Spinal cord (tissue), 10 donors: Measurements from ENCODE around the gene AP3D1. TPM values are rescaled to one million over a fixed set of nuclear protein-coding genes. Genes with fewer than 3 reads are reported as not detected.
A peak's percentile ranks its signal among the peaks of the same experiment; 100 is the strongest.

Source experiments
- DNase-seq, 6 donors: peaks; one replicate each; pipeline versions ENCODE4 v3.0.0 to v3.0.0-alpha.2; 2013 to 2015; ENCODE audit warnings: low spot score in 6 of 6, low read depth in 4 of 6
- H3K27ac ChIP-seq: one replicate; pipeline ENCODE4 v1.5.1; 2013; ENCODE audit warnings: low read depth, low read length, control low read depth
- H3K27me3 ChIP-seq: one replicate; pipeline ENCODE4 v1.6.1; 2013; ENCODE audit warnings: low read length; ENCODE audit not compliant: control insufficient read depth, insufficient read depth
- H3K36me3 ChIP-seq: one replicate; pipeline ENCODE4 v1.6.1; 2013; ENCODE audit warnings: low read length; ENCODE audit not compliant: control insufficient read depth, insufficient read depth
- H3K4me1 ChIP-seq: one replicate; pipeline ENCODE4 v1.6.1; 2013; ENCODE audit warnings: low read length; ENCODE audit not compliant: control insufficient read depth, insufficient read depth
- H3K4me3 ChIP-seq: one replicate; pipeline ENCODE4 v1.5.1; 2013; ENCODE audit warnings: low read depth, low read length, control low read depth
- H3K9me3 ChIP-seq: one replicate; pipeline ENCODE4 v1.6.1; 2013; ENCODE audit warnings: low read length; ENCODE audit not compliant: control insufficient read depth, insufficient read depth
- WGBS: methylation state at CpG from one replicate; pipeline ENCODE4 v1.1.5; 2013; ENCODE audit warnings: missing lambda C conversion rate; ENCODE audit not compliant: insufficient coverage; 5-methylcytosine and 5-hydroxymethylcytosine counted together
- polyA plus RNA-seq, 2 donors: library from polyadenylated mRNA; unstranded; fragments of 120-200 nt; gene quantifications; one replicate each; pipeline ENCODE4 v1.2.1, GENCODE V29; 2013; ENCODE audit not compliant: insufficient read length in 2 of 2
- total RNA-seq, 2 donors: library from RNA; depleted of rRNA in 1 of 2; stranded (reverse); fragments of 120-200 nt in 1 of 2; fragments of >200 nt in 1 of 2; gene quantifications; one replicate each; pipeline versions ENCODE4 v1.2.3 to v1.2.4, GENCODE V29; 2013 to 2014
- donor health status: healthy.

Gene AP3D1
- total and polyA plus RNA-seq, 4 donors, result 65.1 to 165 (median 113) TPM

GRCh38 chr19:2194513-2195078 is 43.2 kb upstream of the AP3D1 start:
- H3K4me3 ChIP-seq, result no peak overlapping the region
- no peaks in the 10 kb centered on the region for H3K9me3 ChIP-seq
- peaks cover 100% of the 10 kb centered on the region for H3K36me3 ChIP-seq
- no peak overlapping the region for H3K27ac ChIP-seq
- DNase-seq, result no peak
- no peaks in the 10 kb centered on the region for H3K27me3 ChIP-seq
- H3K4me1 ChIP-seq, result no peaks in the 10 kb centered on the region
- 94% methylated on average over 22 of the region's 25 CpGs for WGBS

DNA sequence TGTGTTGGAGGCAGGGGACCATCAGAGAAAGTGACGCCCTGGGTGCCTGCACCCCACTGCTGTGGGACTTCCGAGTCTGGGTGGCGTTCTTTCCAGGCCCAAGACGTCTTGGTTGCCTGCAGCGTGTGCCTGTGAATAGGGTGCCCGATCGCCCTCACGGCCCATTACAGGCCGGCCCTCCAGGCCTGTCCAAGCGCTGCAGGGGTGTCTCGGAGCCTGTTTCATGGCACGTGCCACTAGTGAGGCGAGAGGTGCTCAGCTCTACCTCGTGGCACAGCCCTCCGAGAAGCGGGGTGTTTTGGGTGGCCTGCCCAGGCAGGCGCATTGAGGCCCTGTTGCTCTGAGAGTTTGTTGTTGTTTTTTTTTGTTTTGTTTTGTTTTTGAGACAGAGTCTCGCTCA is 42.4 kb upstream of the AP3D1 start:
- Histone ChIP-seq H3K4me3 (no peak overlapping the region), H3K27me3 (no peaks in the 10 kb centered on the region), H3K9me3 (no peaks in the 10 kb centered on the region), H3K27ac (no peak overlapping the region), H3K36me3 (peaks cover 100% of the 10 kb centered on the region), H3K4me1 (no peaks in the 10 kb centered on the region)
- no peak for DNase-seq
- WGBS, result 98% methylated on average over 18 of the region's 18 CpGs

DNA sequence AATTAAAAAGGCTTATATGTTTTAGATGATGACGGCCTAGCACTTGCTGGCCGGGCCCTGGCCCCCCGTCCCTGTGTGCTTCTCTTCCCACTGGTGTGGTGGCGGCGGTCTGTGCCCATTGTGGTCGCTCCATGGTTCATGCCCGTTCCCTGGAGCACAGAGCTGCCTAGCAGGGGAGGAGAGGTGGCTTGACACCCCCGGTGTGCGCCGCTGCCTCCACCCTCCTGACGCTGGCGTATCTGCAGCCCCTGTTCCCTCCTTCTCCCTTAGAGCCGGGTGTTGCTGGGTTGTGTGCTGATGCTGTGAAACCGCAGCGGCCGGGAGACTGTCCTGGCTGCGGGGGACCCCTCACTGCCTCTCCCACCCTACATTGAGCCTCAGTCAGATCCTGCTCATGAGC is 41.5 kb upstream of the AP3D1 start:
- Histone ChIP-seq H3K27ac (no peak overlapping the region), H3K4me1 (no peaks in the 10 kb centered on the region), H3K4me3 (no peak overlapping the region), H3K9me3 (no peaks in the 10 kb centered on the region), H3K36me3 (peaks cover 100% of the 10 kb centered on the region), H3K27me3 (no peaks in the 10 kb centered on the region)
- no peak for DNase-seq
- WGBS, result 97% methylated on average over 6 of the region's 17 CpGs

- no peak overlapping the region for H3K27ac ChIP-seq
- 94% methylated on average over 32 of the region's 32 CpGs for WGBS
Observed at GRCh38 chr19:2191456-2192310, 40.3 kb upstream of the AP3D1 start.

DNA sequence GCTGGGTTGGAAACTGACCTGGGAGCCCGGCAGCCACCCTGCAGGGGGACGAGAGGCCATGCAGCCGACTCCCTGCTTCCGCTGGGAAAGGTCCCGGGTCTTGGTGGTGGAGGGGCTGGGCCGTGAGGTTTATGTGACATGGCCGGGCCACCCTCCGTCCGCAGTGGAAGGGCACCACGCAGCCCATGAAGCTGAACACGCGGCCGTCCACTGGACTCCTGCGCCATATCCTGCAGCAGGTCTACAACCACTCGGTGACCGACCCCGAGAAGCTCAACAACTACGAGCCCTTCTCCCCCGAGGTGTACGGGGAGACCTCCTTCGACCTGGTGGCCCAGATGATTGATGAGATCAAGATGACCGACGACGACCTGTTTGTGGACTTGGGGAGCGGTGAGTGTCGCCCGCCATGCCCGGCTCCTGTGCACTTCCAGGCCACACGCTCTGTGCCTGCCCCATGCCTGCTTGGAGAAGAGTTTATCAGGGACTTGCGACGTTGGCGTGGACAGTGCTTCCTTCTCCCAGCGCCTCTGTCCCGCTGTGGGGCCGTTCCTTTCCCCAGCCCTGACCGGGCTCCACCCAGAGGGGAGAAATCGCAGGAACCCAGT is 39.6 kb upstream of the AP3D1 start:
- peaks cover 100% of the 10 kb centered on the region for H3K36me3 ChIP-seq
- H3K27ac ChIP-seq, result no peak overlapping the region
- 94% methylated on average over 37 of the region's 37 CpGs for WGBS
- peaks cover 10% of the 10 kb centered on the region for H3K4me1 ChIP-seq
- H3K9me3 ChIP-seq, result no peaks in the 10 kb centered on the region
- H3K27me3 ChIP-seq, result no peaks in the 10 kb centered on the region
- DNase-seq, result no peak
- H3K4me3 ChIP-seq, result no peak overlapping the region

More at GRCh38 chr19:2191456-2192310, 40.3 kb upstream of the AP3D1 start:
- Histone ChIP-seq H3K4me3 (no peak overlapping the region), H3K36me3 (peaks cover 100% of the 10 kb centered on the region), H3K9me3 (no peaks in the 10 kb centered on the region), H3K4me1 (peaks cover 3% of the 10 kb centered on the region), H3K27me3 (no peaks in the 10 kb centered on the region)
- no peak for DNase-seq

GRCh38 chr19:2189880-2190279 is 38.5 kb upstream of the AP3D1 start:
- H3K9me3 ChIP-seq, result no peaks in the 10 kb centered on the region
- H3K36me3 ChIP-seq, result peaks cover 100% of the 10 kb centered on the region

GRCh38 chr19:2188708-2189385 is 37.5 kb upstream of the AP3D1 start:
- no peaks in the 10 kb centered on the region for H3K27me3 ChIP-seq
- peaks cover 14% of the 10 kb centered on the region for H3K4me1 ChIP-seq
- no peak overlapping the region for H3K27ac ChIP-seq
- 96% methylated on average over 15 of the region's 19 CpGs for whole genome bisulfite sequencing
- H3K9me3 ChIP-seq, result no peaks in the 10 kb centered on the region
- no peak for DNase-seq
- H3K36me3 ChIP-seq, result peaks cover 100% of the 10 kb centered on the region
- no peak overlapping the region for H3K4me3 ChIP-seq

More at GRCh38 chr19:2189880-2190279, 38.5 kb upstream of the AP3D1 start:
- H3K4me1 ChIP-seq, result peaks cover 14% of the 10 kb centered on the region
- no peak overlapping the region for H3K4me3 ChIP-seq
- H3K27ac ChIP-seq, result no peak overlapping the region
- no peaks in the 10 kb centered on the region for H3K27me3 ChIP-seq
- no peak for DNase-seq
- WGBS, result 96% methylated on average over 14 of the region's 16 CpGs

DNA sequence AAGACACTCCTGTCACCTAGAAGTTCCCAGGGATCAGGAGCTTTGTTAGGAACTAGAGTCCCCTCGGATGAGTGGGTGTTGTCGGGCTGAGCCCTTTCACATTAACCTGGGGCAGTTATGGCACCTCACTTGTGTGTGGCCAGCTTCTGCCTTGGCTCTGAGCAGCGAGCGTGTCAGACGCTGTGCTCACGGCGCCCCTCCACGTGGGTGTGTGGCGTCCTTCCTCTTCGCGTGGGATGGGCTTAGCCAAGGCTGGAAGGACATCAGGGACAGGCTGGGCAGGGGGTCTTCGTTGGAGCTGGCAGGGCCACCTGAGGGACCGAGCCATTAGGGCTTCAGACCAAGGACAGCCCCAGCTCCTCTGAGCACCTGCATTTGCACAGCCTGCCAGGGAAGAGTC is 35.8 kb upstream of the AP3D1 start:
- Histone ChIP-seq H3K27ac (peak overlapping the region; percentile 54), H3K4me3 (no peak overlapping the region), H3K36me3 (peaks cover 100% of the 10 kb centered on the region), H3K9me3 (no peaks in the 10 kb centered on the region), H3K27me3 (no peaks in the 10 kb centered on the region), H3K4me1 (peaks cover 22% of the 10 kb centered on the region)
- DNase-seq, result no peak
- WGBS, result 92% methylated on average over 13 of the region's 13 CpGs

DNA sequence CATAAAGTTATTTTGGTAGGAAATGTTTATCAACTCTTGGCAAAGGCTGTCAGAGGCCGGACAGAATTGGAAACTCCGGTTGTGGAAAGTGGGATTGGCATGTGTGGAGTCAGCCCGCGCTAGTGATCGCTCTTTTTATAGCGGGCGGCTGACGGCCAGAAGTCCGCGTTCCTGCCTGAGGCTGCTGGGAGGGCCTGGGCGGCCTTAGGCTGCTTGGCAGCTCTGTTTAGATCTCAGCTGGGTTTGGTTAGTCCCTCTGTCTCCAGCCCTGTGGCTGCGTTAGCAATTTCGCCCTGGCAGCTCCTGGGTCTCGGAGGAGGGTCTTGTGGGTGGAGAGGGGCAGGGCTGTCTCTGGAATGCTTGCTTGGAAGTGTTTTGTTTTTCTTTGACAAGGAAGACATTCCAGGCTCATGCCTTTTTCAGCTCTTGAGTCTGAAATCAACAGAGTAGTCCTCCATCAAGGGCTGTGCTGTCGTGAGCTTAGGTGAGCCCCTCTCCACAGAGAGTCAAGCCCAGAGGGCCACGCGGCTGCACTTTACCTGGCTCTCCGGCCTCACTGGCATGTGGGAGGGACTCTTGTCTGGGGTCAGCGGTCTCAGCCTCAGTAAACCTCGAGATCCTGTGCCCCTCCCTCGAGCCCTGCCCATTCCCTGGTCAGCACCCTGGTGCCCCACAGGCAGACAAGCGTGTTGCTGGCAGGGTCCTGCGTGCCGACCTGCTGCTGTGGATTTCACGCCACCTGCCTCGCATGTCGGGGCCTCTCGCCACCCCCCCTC is 34.9 kb upstream of the AP3D1 start:
- Histone ChIP-seq H3K4me3 (no peak overlapping the region), H3K27me3 (no peaks in the 10 kb centered on the region), H3K9me3 (no peaks in the 10 kb centered on the region), H3K4me1 (peaks cover 31% of the 10 kb centered on the region), H3K27ac (peak overlapping the region; percentile 54), H3K36me3 (peaks cover 100% of the 10 kb centered on the region)
- peak in 1 of 6 donors; percentile 82 for DNase-seq
- WGBS, result 85% methylated on average over 27 of the region's 28 CpGs
